CD4-positive, CD25-positive, alpha-beta regulatory T cell (primary cell): Measurements from ENCODE around the gene RNF187. TPM values are rescaled to one million over a fixed set of nuclear protein-coding genes. Genes with fewer than 3 reads are reported as not detected.

Experiments
- ATAC-seq, 2 donors: fragments of 150-1000 bp; cut with Tn5 transposase; one replicate each; pipeline ENCODE4 v1.10.0; 2021; ENCODE audit warnings: low read depth in 2 of 2, moderate number of reproducible peaks in 2 of 2, moderate library complexity in 1 of 2
- DNase-seq, 3 donors: peaks; one replicate each; pipeline versions ENCODE4 v3.0.0 to v3.0.0-alpha.2; 2012 to 2022; ENCODE audit warnings: mixed read lengths in 1 of 3
- H3K27ac ChIP-seq: one replicate; pipeline ENCODE4 v1.7.0; 2013; ENCODE audit warnings: mild to moderate bottlenecking, low read length; ENCODE audit not compliant: insufficient read depth, poor library complexity, severe bottlenecking
- H3K27me3 ChIP-seq: one replicate; pipeline ENCODE4 v1.7.0; 2013; ENCODE audit warnings: low read length; ENCODE audit not compliant: control insufficient read depth, insufficient read depth
- H3K36me3 ChIP-seq: one replicate; pipeline ENCODE4 v1.7.0; 2013; ENCODE audit warnings: mild to moderate bottlenecking, low read length, moderate library complexity; ENCODE audit not compliant: control insufficient read depth, insufficient read depth
- H3K4me1 ChIP-seq: 2 replicates; pipeline ENCODE4 v1.7.0; 2013; ENCODE audit warnings: mild to moderate bottlenecking, low read length; ENCODE audit not compliant: insufficient read depth, control insufficient read depth, poor library complexity, severe bottlenecking
- H3K4me3 ChIP-seq: one replicate; pipeline ENCODE4 v1.7.0; 2013; ENCODE audit warnings: low read depth, mild to moderate bottlenecking, low read length, moderate library complexity
- H3K9me3 ChIP-seq, 2 experiments: 1 replicate in 1 of 2; 2 replicates in 1 of 2; pipeline ENCODE4 v1.7.0; 2013; ENCODE audit warnings: low read length in 2 of 2, mild to moderate bottlenecking in 1 of 2, moderate library complexity in 1 of 2; ENCODE audit not compliant: control insufficient read depth in 2 of 2
- H3K27ac Mint-ChIP-seq, 3 donors: one replicate each; pipeline ENCODE4 v1.8.0; 2020 to 2022; ENCODE audit warnings: mild to moderate bottlenecking in 3 of 3, mixed read lengths in 3 of 3, moderate library complexity in 2 of 3
- H3K27me3 Mint-ChIP-seq: one replicate; pipeline ENCODE4 v1.8.0; 2022; ENCODE audit warnings: mild to moderate bottlenecking, mixed read lengths
- H3K36me3 Mint-ChIP-seq: one replicate; pipeline ENCODE4 v1.8.0; 2020; ENCODE audit warnings: mixed read lengths
- H3K4me1 Mint-ChIP-seq, 4 donors: one replicate each; pipeline ENCODE4 v1.8.0; 2020 to 2022; ENCODE audit warnings: mixed read lengths in 4 of 4, mild to moderate bottlenecking in 1 of 4
- H3K4me3 Mint-ChIP-seq, 4 donors: one replicate each; pipeline ENCODE4 v1.8.0; 2020 to 2022; ENCODE audit warnings: mild to moderate bottlenecking in 4 of 4, mixed read lengths in 4 of 4, moderate library complexity in 3 of 4
- H3K9me3 Mint-ChIP-seq, 7 donors: one replicate each; pipeline ENCODE4 v1.8.0; 2020 to 2022; ENCODE audit warnings: mixed read lengths in 7 of 7, mild to moderate bottlenecking in 3 of 7, moderate library complexity in 2 of 7
- polyA plus RNA-seq, 4 donors: library from polyadenylated mRNA; unstranded; fragments of 300-500 nt; fragmentation: Illumina TruSeq; gene quantifications; one replicate each; pipeline ENCODE4 v1.2.3, GENCODE V29; 2021
- total RNA-seq: library from RNA; stranded (reverse); gene quantifications from one replicate; pipeline ENCODE4 v1.2.3, GENCODE V29; 2022

The RNF187 gene
- 59.0 TPM for total RNA-seq
- 10 to 100 TPM; 16.1 to 49.7 (median 30.2) TPM for polyA plus RNA-seq

GRCh38 chr1:228487336-228488124 lies at the start of gene RNF187:
TSS of gene RNF187 (plus strand) at chr1:228487382.
- peaks cover 46% of the 10 kb centered on the region for H3K4me1 ChIP-seq
- peak within 1 kb of the TSS; percentile 100 for H3K27ac ChIP-seq
- H3K36me3 Mint-ChIP-seq: peaks cover 13% of the 10 kb centered on the region
- H3K9me3 Mint-ChIP-seq: no peaks in the 10 kb centered on the region
- peaks cover 19% of the 10 kb centered on the region for H3K36me3 ChIP-seq
- peaks cover 5 to 45% (median 20%) of the 10 kb centered on the region in 4 donors for H3K4me1 Mint-ChIP-seq
- H3K4me3 ChIP-seq: peak within 1 kb of the TSS; percentile 91
- peak within 1 kb of the TSS; percentile 97 to 100 (median 98) for H3K4me3 Mint-ChIP-seq
- peaks cover 9% of the 10 kb centered on the region for H3K27me3 Mint-ChIP-seq
- peak within 1 kb of the TSS; percentile 100 for H3K27ac Mint-ChIP-seq
- H3K9me3 ChIP-seq: no peaks in the 10 kb centered on the region
- no peaks in the 10 kb centered on the region for H3K27me3 ChIP-seq
- DNase-seq (peak in 2 of 3 donors; percentile 60 to 76), ATAC-seq (peak; percentile 34 to 35)

DNA sequence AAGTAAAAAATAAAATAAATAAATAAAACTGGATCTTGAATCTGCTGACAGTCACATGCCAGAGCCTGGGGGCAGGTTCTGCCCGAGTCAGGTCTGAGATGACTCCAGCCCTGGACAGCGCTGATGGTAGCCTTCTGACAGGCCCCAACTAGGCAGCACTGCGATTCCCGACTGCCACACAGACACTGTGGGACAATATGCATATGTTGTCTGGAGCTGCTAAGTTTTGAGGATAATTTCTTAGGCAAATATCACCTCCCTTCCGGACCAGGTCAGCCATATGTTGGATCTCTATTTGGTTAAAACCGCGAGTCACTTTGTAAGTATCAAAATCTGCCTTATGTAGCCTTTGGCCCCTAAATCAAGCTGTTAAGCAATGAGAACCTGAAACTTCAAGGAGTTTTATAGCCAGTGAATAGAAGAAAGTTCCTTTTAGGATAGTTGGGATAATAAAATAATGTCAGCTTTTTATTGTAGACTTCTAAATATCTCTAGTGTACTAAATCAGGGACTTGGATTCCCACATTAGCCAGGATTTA lies 49.7 kb upstream of the RNF187 start:
- no peak overlapping the region for H3K4me3 ChIP-seq
- Mint-ChIP-seq H3K4me3 (no peak overlapping the region), H3K27ac (no peak overlapping the region), H3K36me3 (no peaks in the 10 kb centered on the region), H3K27me3 (peaks cover 45% of the 10 kb centered on the region), H3K9me3 (peaks cover 0 to 2% (median 0%) of the 10 kb centered on the region in 7 donors), H3K4me1 (peaks cover 0 to 11% (median 3%) of the 10 kb centered on the region in 4 donors)
- DNase-seq (no peak), ATAC-seq (no peak)
- no peaks in the 10 kb centered on the region for H3K36me3 ChIP-seq
- peaks cover 19% of the 10 kb centered on the region for H3K27me3 ChIP-seq
- H3K4me1 ChIP-seq: no peaks in the 10 kb centered on the region
- H3K27ac ChIP-seq: no peak overlapping the region
- H3K9me3 ChIP-seq: no peaks in the 10 kb centered on the region

DNA sequence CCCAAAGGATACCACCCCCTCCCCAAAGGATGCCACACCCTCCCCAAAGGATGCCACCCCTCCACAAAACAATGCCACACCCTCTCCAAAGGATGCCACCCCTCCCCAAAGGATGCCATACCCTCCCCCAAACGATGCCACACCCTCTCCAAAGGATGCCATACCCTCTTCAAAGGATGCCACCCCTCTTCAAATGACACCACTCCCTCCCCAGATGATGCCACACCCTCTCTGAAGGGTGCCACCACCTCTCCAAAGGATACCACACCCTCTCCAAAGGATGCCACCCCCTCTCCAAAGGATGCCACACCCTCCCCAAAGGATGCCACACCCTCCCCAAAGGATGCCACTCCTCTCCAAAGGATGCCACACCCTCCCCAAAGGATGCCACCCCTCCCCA lies 48.9 kb upstream of the RNF187 start:
- no peaks in the 10 kb centered on the region for H3K4me1 ChIP-seq
- Mint-ChIP-seq H3K9me3 (peaks cover 0 to 2% (median 0%) of the 10 kb centered on the region in 7 donors), H3K4me3 (no peak overlapping the region), H3K4me1 (peaks cover 0 to 11% (median 3%) of the 10 kb centered on the region in 4 donors), H3K36me3 (no peaks in the 10 kb centered on the region), H3K27me3 (peaks cover 44% of the 10 kb centered on the region), H3K27ac (no peak overlapping the region)
- DNase-seq (peak in 1 of 3 donors; percentile 39), ATAC-seq (no peak)
- H3K36me3 ChIP-seq: no peaks in the 10 kb centered on the region
- no peak overlapping the region for H3K27ac ChIP-seq
- H3K27me3 ChIP-seq: peaks cover 23% of the 10 kb centered on the region
- no peaks in the 10 kb centered on the region for H3K9me3 ChIP-seq
- H3K4me3 ChIP-seq: no peak overlapping the region

DNA sequence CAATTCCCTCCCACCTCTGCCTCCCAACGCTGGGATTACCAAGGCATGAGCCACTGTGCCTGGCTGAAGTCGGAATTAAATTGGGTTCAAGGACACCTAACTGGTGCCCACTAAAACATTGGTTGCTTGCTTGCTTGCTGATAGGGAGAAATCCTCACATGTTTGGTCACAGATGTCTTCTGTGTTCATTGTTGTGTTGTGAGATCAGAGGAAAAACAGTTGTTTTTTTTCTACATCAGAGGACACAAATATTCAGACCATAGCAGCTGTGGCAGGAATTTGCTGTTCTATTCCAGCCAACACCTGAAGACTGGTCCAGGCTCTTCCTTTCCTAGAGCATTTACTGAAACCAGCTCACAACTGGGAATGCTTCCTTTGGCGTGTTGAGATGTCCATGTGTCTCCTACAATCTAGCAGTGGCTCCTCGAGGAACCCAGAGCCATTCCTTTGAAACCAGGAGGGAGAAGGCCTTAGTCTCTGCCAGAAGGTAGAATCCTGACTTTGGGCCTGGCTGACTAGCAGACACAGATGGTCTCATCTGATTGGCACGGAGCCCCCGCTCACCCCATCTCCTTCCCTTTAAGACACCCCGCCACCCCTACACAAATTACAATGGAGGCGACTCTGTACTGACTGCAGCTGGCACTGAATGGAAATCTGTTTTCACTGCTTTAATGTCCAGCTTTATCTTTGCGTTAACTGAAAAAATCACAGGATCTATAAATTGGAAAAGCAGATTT lies 46.3 kb upstream of the RNF187 start:
- no peak overlapping the region for H3K27ac Mint-ChIP-seq
- Histone ChIP-seq H3K4me3 (no peak overlapping the region), H3K27ac (no peak overlapping the region), H3K4me1 (peaks cover 7% of the 10 kb centered on the region), H3K27me3 (peaks cover 35% of the 10 kb centered on the region), H3K36me3 (no peaks in the 10 kb centered on the region), H3K9me3 (no peaks in the 10 kb centered on the region)
- no peak for DNase-seq
- H3K27me3 Mint-ChIP-seq: peaks cover 57% of the 10 kb centered on the region
- peaks cover 0 to 5% (median 0%) of the 10 kb centered on the region in 7 donors for H3K9me3 Mint-ChIP-seq
- no peak for ATAC-seq
- no peak overlapping the region for H3K4me3 Mint-ChIP-seq
- H3K4me1 Mint-ChIP-seq: peaks cover 0 to 20% (median 12%) of the 10 kb centered on the region in 4 donors
- no peaks in the 10 kb centered on the region for H3K36me3 Mint-ChIP-seq

- Mint-ChIP-seq H3K4me1 (peaks cover 0 to 21% (median 13%) of the 10 kb centered on the region in 4 donors), H3K27ac (no peak overlapping the region), H3K27me3 (peaks cover 74% of the 10 kb centered on the region), H3K36me3 (no peaks in the 10 kb centered on the region), H3K4me3 (no peak overlapping the region), H3K9me3 (peaks cover 0 to 2% (median 0%) of the 10 kb centered on the region in 7 donors)
- DNase-seq: no peak
- H3K27ac ChIP-seq: no peak overlapping the region
- no peaks in the 10 kb centered on the region for H3K9me3 ChIP-seq
- ATAC-seq: no peak
- H3K4me1 ChIP-seq: peaks cover 12% of the 10 kb centered on the region
- H3K36me3 ChIP-seq: no peaks in the 10 kb centered on the region
- no peak overlapping the region for H3K4me3 ChIP-seq
- H3K27me3 ChIP-seq: peaks cover 36% of the 10 kb centered on the region
Measured at GRCh38 chr1:228443395-228443794, 43.8 kb upstream of the RNF187 start.

DNA sequence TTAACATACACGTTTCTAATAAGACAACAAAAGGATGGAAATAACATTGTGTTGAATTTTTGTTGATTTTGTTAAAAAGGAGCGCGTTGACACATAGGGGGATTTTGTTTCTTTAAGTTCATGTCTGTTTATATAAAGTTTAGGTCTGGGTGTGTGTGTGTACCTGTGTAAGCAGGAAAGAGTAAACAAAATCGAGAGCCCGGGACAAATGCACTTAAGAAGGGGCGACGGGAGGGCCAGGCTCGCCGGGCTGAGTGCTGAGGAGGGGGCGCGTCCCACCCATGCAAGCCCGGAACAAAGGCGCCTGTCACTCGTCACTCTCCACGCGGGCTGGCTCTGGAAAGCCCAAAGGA lies 41.7 kb upstream of the RNF187 start:
- H3K4me3 Mint-ChIP-seq: peak overlapping the region; percentile 42 to 85 (median 77)
- peaks cover 36% of the 10 kb centered on the region for H3K27me3 ChIP-seq
- peaks cover 0 to 12% (median 9%) of the 10 kb centered on the region in 4 donors for H3K4me1 Mint-ChIP-seq
- no peak overlapping the region for H3K27ac Mint-ChIP-seq
- H3K4me1 ChIP-seq: peaks cover 12% of the 10 kb centered on the region
- H3K9me3 ChIP-seq: no peaks in the 10 kb centered on the region
- H3K27me3 Mint-ChIP-seq: peaks cover 72% of the 10 kb centered on the region
- H3K27ac ChIP-seq: no peak overlapping the region
- peak overlapping the region; percentile 42 for H3K4me3 ChIP-seq
- H3K36me3 Mint-ChIP-seq: no peaks in the 10 kb centered on the region
- H3K9me3 Mint-ChIP-seq: peaks cover 0 to 2% (median 0%) of the 10 kb centered on the region in 7 donors
- no peak for DNase-seq
- no peak for ATAC-seq
- H3K36me3 ChIP-seq: no peaks in the 10 kb centered on the region

DNA sequence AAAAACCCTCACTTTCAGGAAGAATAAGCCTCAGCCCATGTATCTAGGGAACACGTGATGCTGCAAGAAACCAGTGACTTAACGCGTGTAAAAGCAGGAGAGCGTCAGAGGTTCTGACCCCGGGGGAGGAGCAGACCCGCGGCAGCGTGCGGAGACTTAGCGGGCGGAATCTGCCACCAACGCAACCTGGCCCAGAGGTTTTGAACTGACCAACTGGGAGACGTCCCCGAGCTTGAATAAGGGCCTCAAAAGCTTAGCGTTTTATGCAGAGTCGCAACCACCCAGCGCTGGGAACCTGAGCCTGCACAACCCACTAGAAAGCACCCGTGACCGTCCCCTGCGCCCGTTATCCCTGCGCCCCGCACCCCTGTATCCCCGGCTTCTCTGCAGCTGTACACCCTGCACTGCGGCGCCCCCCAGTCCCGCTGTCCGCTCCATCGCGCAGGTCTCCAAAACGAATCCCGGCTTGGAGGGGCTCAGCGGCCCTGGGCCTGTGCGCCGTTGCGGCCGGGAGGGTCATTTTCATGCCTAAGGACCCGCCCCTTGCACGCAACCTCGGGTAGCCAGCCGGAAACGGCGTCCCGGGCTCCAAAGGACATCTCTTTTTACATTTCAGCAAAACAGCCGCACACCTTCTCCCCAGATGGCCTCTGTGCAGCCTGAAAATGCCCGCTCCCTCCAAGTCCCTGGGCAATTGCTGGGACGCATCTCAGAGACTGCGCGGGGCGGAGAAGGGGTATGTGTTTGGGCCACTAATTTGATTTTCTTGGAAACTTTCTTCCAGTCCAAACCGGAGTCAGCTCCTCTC lies 41.1 kb upstream of the RNF187 start:
- peak; percentile 55 to 57 for ATAC-seq
- no peaks in the 10 kb centered on the region for H3K9me3 ChIP-seq
- peaks cover 36% of the 10 kb centered on the region for H3K27me3 ChIP-seq
- peak overlapping the region in 1 of 3 donors; percentile 48 for H3K27ac Mint-ChIP-seq
- H3K4me1 Mint-ChIP-seq: peaks cover 0 to 12% (median 9%) of the 10 kb centered on the region in 4 donors
- H3K27ac ChIP-seq: no peak overlapping the region
- no peaks in the 10 kb centered on the region for H3K36me3 ChIP-seq
- H3K4me3 ChIP-seq: peak overlapping the region; percentile 42
- H3K4me1 ChIP-seq: peaks cover 12% of the 10 kb centered on the region
- H3K27me3 Mint-ChIP-seq: peaks cover 72% of the 10 kb centered on the region
- peak in 2 of 3 donors; percentile 33 to 60 for DNase-seq
- H3K9me3 Mint-ChIP-seq: peaks cover 0 to 2% (median 0%) of the 10 kb centered on the region in 7 donors
- H3K4me3 Mint-ChIP-seq: peak overlapping the region; percentile 42 to 85 (median 77)
- H3K36me3 Mint-ChIP-seq: no peaks in the 10 kb centered on the region
